HepG2 (cell line): ENCODE measurements around the gene PKP3. TPM values are rescaled to one million over a fixed set of nuclear protein-coding genes. Genes with fewer than 3 reads are reported as not detected.
A peak's percentile ranks its signal among the peaks of the same experiment; 100 is the strongest.

Experiments used
- ATAC-seq: fragments of 200-7000 bp; cut with Tn5 transposase; 3 replicates; pipeline ENCODE4 v1.9.1; 2020; ENCODE audit warnings: mild to moderate bottlenecking, moderate library complexity
- BruUV-seq: library from RNA; stranded (reverse); fragments of 400-500 nt; replicated peaks from 2 replicates; lab custom pipeline; 2021; lab: Mats Ljungman, UMichigan
- CTCF ChIA-PET: fragments of 300-600 bp; formaldehyde crosslinking; extraction: SDS; loops from one replicate; lab custom pipeline; 2021; ENCODE audit warnings: low total read pairs, inconsistent platforms, low intra/inter-chr PET ratio; lab: Yijun Ruan, JAX
- POLR2A ChIA-PET: fragments of 350-600 bp; sonication (Branson Sonifier 250); formaldehyde crosslinking; loops from one replicate; lab custom pipeline; 2020; ENCODE audit warnings: antibody characterized with exemption, inconsistent platforms; lab: Yijun Ruan, JAX
- DNase-seq: peaks from one replicate; pipeline ENCODE4 v3.0.0-alpha.2; 2015; ENCODE audit warnings: low spot score
- FAIRE-seq: peaks from 3 replicates; lab custom pipeline; 2011; peaks lifted over from hg19 to GRCh38; lab: Jason Lieb, UNC
- H2AFZ ChIP-seq: one replicate; pipeline ENCODE4 v1.6.1; 2011; ENCODE audit warnings: low read length, inconsistent platforms
- H3K27ac ChIP-seq: fragments of 300-600 bp; 3 replicates; pipeline ENCODE4 v1.8.0; 2011; ENCODE audit warnings: mixed run types, mild to moderate bottlenecking, mixed read lengths, low read length, inconsistent platforms; ENCODE audit not compliant: insufficient read depth; ENCODE audit errors: extremely low read length
- H3K27me3 ChIP-seq, 2 experiments: fragments of 200-600 bp in 1 of 2; 2 replicates in 1 of 2; 3 replicates in 1 of 2; pipeline versions ENCODE4 v1.6.0 to v1.8.0; 2011; ENCODE audit warnings: low read length in 2 of 2, mild to moderate bottlenecking in 2 of 2, moderate library complexity in 2 of 2, inconsistent platforms in 1 of 2; ENCODE audit not compliant: insufficient read depth in 2 of 2, control insufficient read depth in 1 of 2
- H3K36me3 ChIP-seq, 2 experiments: fragments of 200-600 bp in 1 of 2; replicated peaks in 1 of 2; 2 replicates in 1 of 2; 3 replicates in 1 of 2; pipeline versions ENCODE4 v1.5.1 to v1.8.0; 2011; ENCODE audit warnings: low read length in 2 of 2, inconsistent platforms in 1 of 2; ENCODE audit not compliant: insufficient read depth in 2 of 2, control insufficient read depth in 1 of 2
- H3K4me1 ChIP-seq: 2 replicates; pipeline ENCODE4 v1.5.1; 2012; ENCODE audit warnings: low read length, inconsistent platforms; ENCODE audit not compliant: insufficient read depth
- H3K4me2 ChIP-seq: 2 replicates; pipeline ENCODE4 v1.6.0; 2011; ENCODE audit warnings: low read depth, low read length, inconsistent platforms
- H3K4me3 ChIP-seq, 3 experiments: fragments of 200-600 bp in 1 of 3; sonication (generic), shearing (Covaris generic) in 1 of 3; replicated peaks in 1 of 3; 2 replicates each; pipeline ENCODE4 v1.5.1; 2011 to 2016; ENCODE audit warnings: low read length in 3 of 3, inconsistent platforms in 2 of 3, low read depth in 2 of 3, mild to moderate bottlenecking in 2 of 3, control low read depth in 1 of 3, mixed read lengths in 1 of 3; ENCODE audit not compliant: insufficient read depth in 1 of 3
- H3K79me2 ChIP-seq: one replicate; pipeline ENCODE4 v1.6.1; 2011; ENCODE audit warnings: low read length, inconsistent platforms; ENCODE audit not compliant: insufficient read depth
- H3K9ac ChIP-seq: 2 replicates; pipeline ENCODE4 v1.6.0; 2011; ENCODE audit warnings: mild to moderate bottlenecking, low read depth, low read length, inconsistent platforms; ENCODE audit not compliant: insufficient read depth
- H3K9me3 ChIP-seq: 2 replicates; pipeline ENCODE4 v1.5.1; 2012; ENCODE audit warnings: mild to moderate bottlenecking, low read length
- H4K20me1 ChIP-seq: 2 replicates; pipeline ENCODE4 v1.6.0; 2011; ENCODE audit warnings: inconsistent platforms, mild to moderate bottlenecking, low read length, moderate library complexity; ENCODE audit not compliant: insufficient read depth
- HOXA7 ChIP-seq: sonication (generic); formaldehyde crosslinking; IDR thresholded peaks from 2 replicates; pipeline ENCODE4 v1.8.1; 2022; ENCODE audit warnings: mild to moderate bottlenecking, missing genetic modification reagents, moderate library complexity
- IRX3 ChIP-seq: sonication (generic); formaldehyde crosslinking; IDR thresholded peaks from 2 replicates; pipeline ENCODE4 v1.8.1; 2023; ENCODE audit warnings: mild to moderate bottlenecking, low read depth, missing genetic modification reagents, borderline replicate concordance
- NR1H2 ChIP-seq: sonication (generic); formaldehyde crosslinking; IDR thresholded peaks from 2 replicates; pipeline ENCODE4 v1.8.1; 2022; ENCODE audit warnings: low read depth, missing genetic modification reagents, borderline replicate concordance
- NR2C2 ChIP-seq: sonication (generic); formaldehyde crosslinking; IDR thresholded peaks from 2 replicates; pipeline ENCODE4 v1.4.0; 2020; ENCODE audit warnings: missing genetic modification reagents, mild to moderate bottlenecking, moderate library complexity, borderline replicate concordance
- NR2F6 ChIP-seq, 2 experiments: IDR thresholded peaks; 2 replicates each; pipeline ENCODE4 v1.6.1; 2016; ENCODE audit warnings: antibody characterized with exemption in 1 of 2, mild to moderate bottlenecking in 1 of 2
- PPARG ChIP-seq: conservative IDR thresholded peaks from 2 replicates; pipeline ENCODE4 v1.6.1; 2016; ENCODE audit warnings: missing biosample characterization, missing genetic modification reagents
- SMYD3 ChIP-seq: sonication (generic); formaldehyde crosslinking; IDR thresholded peaks from 2 replicates; pipeline ENCODE4 v1.8.1; 2023; ENCODE audit warnings: mild to moderate bottlenecking, missing genetic modification reagents
- STAG1 ChIP-seq: sonication (generic); formaldehyde crosslinking; IDR thresholded peaks from 2 replicates; pipeline ENCODE4 v1.4.0; 2020; ENCODE audit warnings: missing genetic modification reagents
- ZBTB20 ChIP-seq: sonication (generic); formaldehyde crosslinking; IDR thresholded peaks from 2 replicates; pipeline ENCODE4 v1.8.1; 2023; ENCODE audit warnings: missing genetic modification reagents, low read depth, mild to moderate bottlenecking, borderline replicate concordance
- ZNF724P ChIP-seq: sonication (generic); formaldehyde crosslinking; IDR thresholded peaks from 2 replicates; pipeline ENCODE4 v1.8.0; 2022; ENCODE audit warnings: missing genetic modification reagents, borderline replicate concordance
- WGBS: methylation state at CpG from one replicate; pipeline ENCODE4 v1.1.6; 2017; ENCODE audit warnings: low lambda C conversion rate; 5-methylcytosine and 5-hydroxymethylcytosine counted together
- in situ Hi-C: cut with HindIII; loops from 2 replicates; pipeline ENCODE4 v1.10.0; 2017; ENCODE audit warnings: low pct_unique_long_range_greater_than_20kb; ENCODE audit not compliant: extremely low pct_ligation_motif_present
- intact Hi-C: fragments of 100-400 bp; cut with micrococcal nuclease; formaldehyde crosslinking; loops from one replicate; pipeline ENCODE4 v1.10.0; 2022; ENCODE audit not compliant: unreplicated experiment
- polyA plus RNA-seq, 8 experiments: library from polyadenylated mRNA; depleted of rRNA in 3 of 8; stranded (reverse) in 7 of 8; unstranded in 1 of 8; fragments of >200 nt; fragmentation: Illumina TruSeq in 4 of 8; extraction: Trizol in 4 of 8; gene quantifications; 2 replicates each; pipeline versions ENCODE4 v1.2.1 to v1.2.3, GENCODE V29; 2011 to 2016; ENCODE audit warnings: low read depth in 4 of 8, missing spikeins in 1 of 8, mixed read lengths in 1 of 8; ENCODE audit not compliant: insufficient read depth in 1 of 8
- total RNA-seq, 5 experiments: library from RNA; depleted of rRNA; stranded (reverse); fragments of >200 nt; fragmentation: Illumina TruSeq; extraction: Trizol; gene quantifications; 2 replicates each; pipeline ENCODE4 v1.2.3, GENCODE V29; 2016; ENCODE audit warnings: low read depth in 1 of 5
- TF ChIP-seq, protein P1 (sequence below): sonication (generic); formaldehyde crosslinking; IDR thresholded peaks from 2 replicates; pipeline ENCODE4 v1.4.0; 2020; ENCODE audit warnings: missing genetic modification reagents
- TF ChIP-seq, protein P2 (sequence below): sonication (generic); formaldehyde crosslinking; IDR thresholded peaks from 2 replicates; pipeline ENCODE4 v1.4.0; 2020; ENCODE audit warnings: mild to moderate bottlenecking, missing genetic modification reagents

PKP3 gene
- total and polyA plus RNA-seq, 2 of the 13 experiments (the other 11 are each of a cell fraction or from before 2014, with no cell fraction given): 18.0 to 28.7 TPM

DNA sequence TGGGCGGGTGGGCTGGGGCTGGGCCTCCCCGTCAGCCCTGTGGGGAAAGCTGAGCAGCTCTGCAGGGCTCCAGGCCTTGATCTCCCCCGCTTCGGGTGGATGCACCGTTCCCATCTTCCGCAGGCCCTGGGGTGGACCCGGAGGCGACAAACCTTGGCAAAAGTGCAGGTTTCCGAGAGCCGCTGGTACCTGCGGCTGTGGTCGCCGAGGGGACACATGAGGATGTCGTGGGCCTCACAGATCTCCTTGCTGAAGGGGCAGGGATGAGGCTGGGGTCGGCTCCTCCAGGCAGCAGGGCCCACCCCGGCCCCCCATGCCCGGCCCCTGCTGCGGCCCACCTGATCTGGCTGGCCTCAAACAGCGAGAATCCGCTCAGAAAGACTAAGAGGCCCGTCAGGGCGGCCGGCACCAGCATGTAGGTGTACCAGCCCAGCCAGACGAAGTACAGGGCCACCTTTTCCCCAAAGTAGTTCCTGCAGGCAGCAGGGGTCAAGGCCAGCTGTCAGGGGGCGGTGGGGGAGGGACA is 36.0 kb downstream of the PKP3 start:
- ATAC-seq: peak; percentile 29
- ChIA-PET CTCF (no interaction called here), POLR2A (no interaction called here)
- H3K4me1 ChIP-seq: no peaks in the 10 kb centered on the region
- in situ Hi-C loops: no loop called here
- no peak overlapping the region for H3K9ac ChIP-seq
- H2AFZ ChIP-seq: no peak overlapping the region
- intact Hi-C loops: no loop called here
- WGBS: 73% methylated on average over 18 of the region's 25 CpGs
- DNase-seq: no peak
- no peaks in the 10 kb centered on the region for H3K79me2 ChIP-seq
- no peak for FAIRE-seq
- H3K4me3 ChIP-seq: no peak overlapping the region
- H3K27me3 ChIP-seq: no peaks in the 10 kb centered on the region
- H3K4me2 ChIP-seq: no peak overlapping the region
- no peaks in the 10 kb centered on the region for H3K36me3 ChIP-seq
- H3K27ac ChIP-seq: no peak overlapping the region
- BruUV-seq: no TSS peak
- no peaks in the 10 kb centered on the region for H3K9me3 ChIP-seq
- no peaks in the 10 kb centered on the region for H4K20me1 ChIP-seq
- TF ChIP-seq PPARG (no peak), ZNF724P (no peak), NR1H2 (CRISPR knock-in tag) (no peak), NR2F6 (IDR thresholded peaks at IDR 0.05) (peak; percentile 70), NR2F6 (CRISPR knock-in tag; IDR thresholded peaks at IDR 0.05) (peak; percentile 62; the same call in 1 of the 2 replicates), ZBTB20 (CRISPR knock-in tag) (no peak), NR2C2 (CRISPR knock-in tag) (0 out of 2 replicates have a peak, but pooled peaks have one; percentile 21), HOXA7 (CRISPR knock-in tag) (no peak), STAG1 (no peak), IRX3 (CRISPR knock-in tag) (no peak), SMYD3 (CRISPR knock-in tag) (no peak)
- TF ChIP-seq, protein P1, sequence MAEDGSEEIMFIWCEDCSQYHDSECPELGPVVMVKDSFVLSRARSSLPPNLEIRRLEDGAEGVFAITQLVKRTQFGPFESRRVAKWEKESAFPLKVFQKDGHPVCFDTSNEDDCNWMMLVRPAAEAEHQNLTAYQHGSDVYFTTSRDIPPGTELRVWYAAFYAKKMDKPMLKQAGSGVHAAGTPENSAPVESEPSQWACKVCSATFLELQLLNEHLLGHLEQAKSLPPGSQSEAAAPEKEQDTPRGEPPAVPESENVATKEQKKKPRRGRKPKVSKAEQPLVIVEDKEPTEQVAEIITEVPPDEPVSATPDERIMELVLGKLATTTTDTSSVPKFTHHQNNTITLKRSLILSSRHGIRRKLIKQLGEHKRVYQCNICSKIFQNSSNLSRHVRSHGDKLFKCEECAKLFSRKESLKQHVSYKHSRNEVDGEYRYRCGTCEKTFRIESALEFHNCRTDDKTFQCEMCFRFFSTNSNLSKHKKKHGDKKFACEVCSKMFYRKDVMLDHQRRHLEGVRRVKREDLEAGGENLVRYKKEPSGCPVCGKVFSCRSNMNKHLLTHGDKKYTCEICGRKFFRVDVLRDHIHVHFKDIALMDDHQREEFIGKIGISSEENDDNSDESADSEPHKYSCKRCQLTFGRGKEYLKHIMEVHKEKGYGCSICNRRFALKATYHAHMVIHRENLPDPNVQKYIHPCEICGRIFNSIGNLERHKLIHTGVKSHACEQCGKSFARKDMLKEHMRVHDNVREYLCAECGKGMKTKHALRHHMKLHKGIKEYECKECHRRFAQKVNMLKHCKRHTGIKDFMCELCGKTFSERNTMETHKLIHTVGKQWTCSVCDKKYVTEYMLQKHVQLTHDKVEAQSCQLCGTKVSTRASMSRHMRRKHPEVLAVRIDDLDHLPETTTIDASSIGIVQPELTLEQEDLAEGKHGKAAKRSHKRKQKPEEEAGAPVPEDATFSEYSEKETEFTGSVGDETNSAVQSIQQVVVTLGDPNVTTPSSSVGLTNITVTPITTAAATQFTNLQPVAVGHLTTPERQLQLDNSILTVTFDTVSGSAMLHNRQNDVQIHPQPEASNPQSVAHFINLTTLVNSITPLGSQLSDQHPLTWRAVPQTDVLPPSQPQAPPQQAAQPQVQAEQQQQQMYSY (CRISPR knock-in tag): no peak
- TF ChIP-seq, protein P2, sequence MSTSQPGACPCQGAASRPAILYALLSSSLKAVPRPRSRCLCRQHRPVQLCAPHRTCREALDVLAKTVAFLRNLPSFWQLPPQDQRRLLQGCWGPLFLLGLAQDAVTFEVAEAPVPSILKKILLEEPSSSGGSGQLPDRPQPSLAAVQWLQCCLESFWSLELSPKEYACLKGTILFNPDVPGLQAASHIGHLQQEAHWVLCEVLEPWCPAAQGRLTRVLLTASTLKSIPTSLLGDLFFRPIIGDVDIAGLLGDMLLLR: no peak
